B cell (primary cell): ENCODE data around the gene ASIC3.

Experiments
- EZH2 ChIP-seq: IDR thresholded peaks from 2 replicates; pipeline ENCODE4 v1.6.1; 2012; ENCODE audit warnings: borderline replicate concordance, low read depth, mild to moderate bottlenecking, moderate library complexity, low read length; ENCODE audit not compliant: insufficient read depth, poor library complexity, severe bottlenecking
- TF ChIP-seq, protein P1 (sequence below): fragments of 200-600 bp; IDR thresholded peaks from one replicate; pipeline ENCODE4 v1.8.0; 2022; ENCODE audit warnings: antibody characterized with exemption, mild to moderate bottlenecking

DNA sequence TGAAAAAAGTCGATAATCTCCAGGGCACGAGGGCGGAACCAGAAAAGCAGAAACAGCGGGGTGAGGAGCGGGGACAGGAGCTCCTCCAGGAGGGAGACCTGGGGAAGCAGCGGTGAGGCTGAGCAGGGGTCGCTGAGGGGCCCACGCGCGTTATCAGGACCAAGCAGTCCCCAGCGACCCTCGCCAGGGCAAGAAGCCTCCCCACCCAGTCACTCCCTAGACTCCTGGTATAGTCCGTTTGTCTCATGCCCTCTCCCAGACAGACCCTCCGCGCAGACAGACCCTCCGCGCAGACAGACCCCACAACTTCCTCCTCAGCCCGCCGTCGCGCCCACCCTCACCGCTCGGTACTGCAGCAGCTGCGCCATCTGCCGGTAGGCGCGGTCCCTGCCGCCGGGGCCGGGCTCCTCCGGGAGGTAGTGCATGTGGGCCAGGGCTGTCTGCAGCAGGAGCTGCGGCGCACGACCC lies 30.3 kb upstream of the ASIC3 start:
- TF ChIP-seq EZH2 = no peak
- TF ChIP-seq, protein P1, sequence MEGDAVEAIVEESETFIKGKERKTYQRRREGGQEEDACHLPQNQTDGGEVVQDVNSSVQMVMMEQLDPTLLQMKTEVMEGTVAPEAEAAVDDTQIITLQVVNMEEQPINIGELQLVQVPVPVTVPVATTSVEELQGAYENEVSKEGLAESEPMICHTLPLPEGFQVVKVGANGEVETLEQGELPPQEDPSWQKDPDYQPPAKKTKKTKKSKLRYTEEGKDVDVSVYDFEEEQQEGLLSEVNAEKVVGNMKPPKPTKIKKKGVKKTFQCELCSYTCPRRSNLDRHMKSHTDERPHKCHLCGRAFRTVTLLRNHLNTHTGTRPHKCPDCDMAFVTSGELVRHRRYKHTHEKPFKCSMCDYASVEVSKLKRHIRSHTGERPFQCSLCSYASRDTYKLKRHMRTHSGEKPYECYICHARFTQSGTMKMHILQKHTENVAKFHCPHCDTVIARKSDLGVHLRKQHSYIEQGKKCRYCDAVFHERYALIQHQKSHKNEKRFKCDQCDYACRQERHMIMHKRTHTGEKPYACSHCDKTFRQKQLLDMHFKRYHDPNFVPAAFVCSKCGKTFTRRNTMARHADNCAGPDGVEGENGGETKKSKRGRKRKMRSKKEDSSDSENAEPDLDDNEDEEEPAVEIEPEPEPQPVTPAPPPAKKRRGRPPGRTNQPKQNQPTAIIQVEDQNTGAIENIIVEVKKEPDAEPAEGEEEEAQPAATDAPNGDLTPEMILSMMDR = peak; percentile 98
